Transverse colon (tissue), 4 donors: ENCODE results near the gene TSPAN9. TPM values are rescaled to one million over a fixed set of nuclear protein-coding genes. Genes with fewer than 3 reads are reported as not detected.

Experiments
- DNase-seq: peaks from one replicate; pipeline ENCODE4 v3.0.0-alpha.2; 2019
- H3K27ac ChIP-seq, 4 donors: fragments of 200-600 bp; sonication (generic); 2 replicates each; pipeline ENCODE4 v1.5.1; 2016 to 2018; ENCODE audit warnings: inconsistent platforms in 4 of 4
- H3K27me3 ChIP-seq: fragments of 200-600 bp; sonication (generic); 2 replicates; pipeline ENCODE4 v1.5.1; 2017; ENCODE audit warnings: inconsistent platforms
- H3K36me3 ChIP-seq, 4 donors: fragments of 200-600 bp; sonication (generic); 2 replicates each; pipeline ENCODE4 v1.5.1; 2017 to 2019; ENCODE audit warnings: inconsistent platforms in 4 of 4
- H3K4me1 ChIP-seq, 4 donors: fragments of 200-600 bp; sonication (generic); 2 replicates each; pipeline ENCODE4 v1.5.1; 2017 to 2020; ENCODE audit warnings: inconsistent platforms in 4 of 4
- H3K4me3 ChIP-seq, 4 donors: fragments of 200-600 bp; sonication (generic); 1 replicate in 1 of 4; 2 replicates in 3 of 4; pipeline versions ENCODE4 v1.5.1 to v1.6.1; 2017 to 2019; ENCODE audit warnings: inconsistent platforms in 4 of 4
- H3K9me3 ChIP-seq, 2 donors: fragments of 200-600 bp; sonication (generic); 2 replicates each; pipeline ENCODE4 v1.5.1; 2017 to 2019; ENCODE audit warnings: inconsistent platforms in 2 of 2
- CTCF ChIP-seq, 5 experiments: fragments of 200-600 bp in 3 of 5; fragments of 450-650 bp in 2 of 5; sonication (generic) in 3 of 5; IDR thresholded peaks; 1 replicate in 2 of 5; 2 replicates in 3 of 5; pipeline ENCODE4 v1.5.1; 2016 to 2017; ENCODE audit warnings: antibody characterized with exemption in 5 of 5, inconsistent platforms in 3 of 5, mild to moderate bottlenecking in 2 of 5, moderate library complexity in 1 of 5
- EP300 ChIP-seq: sonication (generic); formaldehyde crosslinking; IDR thresholded peaks from one replicate; pipeline ENCODE4 v1.6.1; 2017; ENCODE audit warnings: antibody characterized with exemption, low read depth
- POLR2A ChIP-seq: fragments of 450-650 bp; IDR thresholded peaks from one replicate; pipeline ENCODE4 v1.6.1; 2016; ENCODE audit warnings: antibody characterized with exemption, mild to moderate bottlenecking, moderate library complexity
- POLR2AphosphoS5 ChIP-seq, 3 donors: sonication (generic); formaldehyde crosslinking; IDR thresholded peaks; one replicate each; pipeline ENCODE4 v1.6.1; 2016; ENCODE audit warnings: antibody characterized with exemption in 3 of 3
- WGBS, 2 donors: methylation state at CpG; one replicate each; pipeline ENCODE4 v1.1.5; 2018; ENCODE audit warnings: low coverage in 1 of 2; 5-methylcytosine and 5-hydroxymethylcytosine counted together
- in situ Hi-C, 4 donors: fragments of 200-750 bp; cut with MboI; loops; one replicate each; pipeline versions ENCODE4 v1.15.0 to v1.15.1; 2017; ENCODE audit warnings: low sequenced_read_pairs in 3 of 4, low pct_ligation_motif_present in 1 of 4, low pct_unique_long_range_greater_than_20kb in 1 of 4
- intact Hi-C: fragments of 100-400 bp; cut with DNase I; formaldehyde crosslinking; loops from one replicate; pipeline ENCODE4 v1.15.1; 2023; ENCODE audit warnings: low total_unique reads
- total RNA-seq, 4 donors: library from RNA; depleted of rRNA; stranded (reverse); fragments of >200 nt; gene quantifications; one replicate each; pipeline ENCODE4 v1.1.0, GENCODE V29; 2016

The TSPAN9 gene
- total RNA-seq, 4 donors from 2014 or later = 4.2 to 9.3 (median 6.1) TPM

GRCh38 chr12:3227076-3227975, 150.1 kb downstream of the TSPAN9 start:
- no peak for TF ChIP-seq EP300
- no peak for TF ChIP-seq CTCF (IDR thresholded peaks at IDR 0.05)
- TF ChIP-seq POLR2A = no peak
- no peak for TF ChIP-seq POLR2AphosphoS5 (IDR thresholded peaks at IDR 0.05)
- no peak overlapping the region for H3K27ac ChIP-seq
- 92 to 100% methylated on average over 1 to 17 of the region's 17 CpGs for WGBS, 2 donors
- H3K36me3 ChIP-seq = no peaks in the 10 kb centered on the region
- in situ Hi-C loops = no loop called here
- no peaks in the 10 kb centered on the region for H3K9me3 ChIP-seq
- no peak for DNase-seq
- no peak overlapping the region for H3K4me3 ChIP-seq
- no peaks in the 10 kb centered on the region for H3K27me3 ChIP-seq
- intact Hi-C loops = no loop called here
- H3K4me1 ChIP-seq = no peaks in the 10 kb centered on the region

- intact Hi-C loops = no loop called here
- Histone ChIP-seq H3K4me1 (peaks cover 0 to 2% (median 0%) of the 10 kb centered on the region in 4 donors), H3K36me3 (no peaks in the 10 kb centered on the region), H3K9me3 (no peaks in the 10 kb centered on the region), H3K27ac (no peak overlapping the region), H3K27me3 (no peaks in the 10 kb centered on the region), H3K4me3 (no peak overlapping the region)
- DNase-seq = no peak
- TF ChIP-seq CTCF (IDR thresholded peaks at IDR 0.05) = no peak
- TF ChIP-seq POLR2A = no peak
- TF ChIP-seq POLR2AphosphoS5 (IDR thresholded peaks at IDR 0.05) = no peak
- no peak for TF ChIP-seq EP300
- WGBS, 2 donors = 76 to 90% methylated on average over 2 to 5 of the region's 5 CpGs
- in situ Hi-C loops = no loop called here
Observed at GRCh38 chr12:3228552-3228951, 151.4 kb downstream of the TSPAN9 start.

- no peak overlapping the region for H3K27ac ChIP-seq
- H3K27me3 ChIP-seq = no peaks in the 10 kb centered on the region
- intact Hi-C loops (no loop called here), in situ Hi-C loops (no loop called here)
- no peak for DNase-seq
- H3K9me3 ChIP-seq = no peaks in the 10 kb centered on the region
- no peak for TF ChIP-seq CTCF (IDR thresholded peaks at IDR 0.05)
- no peak for TF ChIP-seq POLR2A
- no peak for TF ChIP-seq EP300
- TF ChIP-seq POLR2AphosphoS5 (IDR thresholded peaks at IDR 0.05) = no peak
- peaks cover 3 to 9% (median 4%) of the 10 kb centered on the region in 4 donors for H3K4me1 ChIP-seq
- H3K36me3 ChIP-seq = no peaks in the 10 kb centered on the region
- 86% methylated on average over 5 of the region's 5 CpGs; no CpG with 5 or more reads in 1 of the 2 donors for WGBS, 2 donors
- no peak overlapping the region for H3K4me3 ChIP-seq
Observed at GRCh38 chr12:3229577-3229976, 152.4 kb downstream of the TSPAN9 start.

- intact Hi-C loops = no loop called here
- H3K27me3 ChIP-seq = no peaks in the 10 kb centered on the region
- H3K27ac ChIP-seq = no peak overlapping the region
- no peak for TF ChIP-seq CTCF (IDR thresholded peaks at IDR 0.05)
- H3K4me3 ChIP-seq = no peak overlapping the region
- DNase-seq = no peak
- in situ Hi-C loops = no loop called here
- no peaks in the 10 kb centered on the region for H3K9me3 ChIP-seq
- no peaks in the 10 kb centered on the region for H3K36me3 ChIP-seq
- 80 to 89% methylated on average over 5 to 14 of the region's 14 CpGs for WGBS, 2 donors
- peaks cover 3 to 9% (median 4%) of the 10 kb centered on the region in 4 donors for H3K4me1 ChIP-seq
Observed at GRCh38 chr12:3230758-3231375, 153.7 kb downstream of the TSPAN9 start.
